ENCODE measurements around the gene GLP1R.

GLP1R gene

GRCh38 chr6:39102071-39102820, 53.7 kb downstream of the GLP1R start:
- DNase-seq (ENCODE audit: insufficient read length, low spot score) (no peak), FAIRE-seq (peak; percentile 48)
- no peak for TF ChIP-seq TAF1 (IDR thresholded peaks at IDR 0.05; ENCODE audit: low read depth, low read length)
- no peak for TF ChIP-seq POLR2A (IDR thresholded peaks at IDR 0.05; ENCODE audit: low read depth, low read length)
- no peak for TF ChIP-seq POLR2AphosphoS5 (IDR thresholded peaks at IDR 0.05; ENCODE audit: low read depth, low read length)

DNA sequence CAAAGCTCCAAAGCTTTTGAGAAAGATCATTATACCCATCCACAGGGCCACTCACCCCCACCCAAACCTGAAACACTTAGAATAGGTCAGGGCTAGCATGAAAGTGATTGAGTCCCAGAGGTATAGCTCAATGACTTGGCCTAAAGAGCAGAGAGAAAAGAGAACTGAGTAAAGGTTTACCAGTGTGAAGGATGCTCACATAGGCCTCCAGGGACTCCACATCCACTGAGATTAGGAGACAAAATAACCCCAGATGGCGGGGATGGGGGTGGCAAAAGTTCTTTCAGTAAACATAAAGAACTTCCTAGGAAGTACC, 54.2 kb downstream of the GLP1R start:
- FAIRE-seq (no peak), DNase-seq (ENCODE audit: insufficient read length, low spot score) (no peak)
- TF ChIP-seq SPI1 (IDR thresholded peaks at IDR 0.05; ENCODE audit: low read depth, low read length) = peak; percentile 36; the same call in 1 of the 2 replicates
- TF ChIP-seq PAX5 (IDR thresholded peaks at IDR 0.05; ENCODE audit: insufficient read depth, low read length, severe bottlenecking) = no peak

DNA sequence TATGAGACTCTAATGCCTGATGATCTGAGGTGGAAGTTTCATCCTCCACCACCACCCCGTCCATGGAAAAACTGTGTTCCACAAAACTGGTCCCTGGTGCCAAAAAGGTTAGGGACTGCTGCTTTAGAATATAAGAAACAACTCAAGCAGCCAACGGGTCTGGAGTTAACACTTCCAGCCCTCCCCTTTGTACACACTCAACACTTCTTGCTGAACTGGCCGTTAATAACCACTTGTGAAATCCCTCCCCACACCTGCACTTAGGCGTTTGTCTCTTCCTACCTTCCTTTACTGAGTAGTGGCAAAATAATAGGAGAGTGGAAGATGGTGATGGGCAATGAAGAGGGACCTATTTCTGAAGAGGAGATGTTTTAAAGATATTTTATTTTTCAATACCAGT, 55.9 kb downstream of the GLP1R start:
- FAIRE-seq = no peak
- no peak for TF ChIP-seq POU2F2 (IDR thresholded peaks at IDR 0.05; ENCODE audit: low read depth, low read length)
- no peak for TF ChIP-seq POLR2AphosphoS5 (IDR thresholded peaks at IDR 0.05; ENCODE audit: low read depth, low read length)
- TF ChIP-seq TAF1 (IDR thresholded peaks at IDR 0.05; ENCODE audit: low read depth, low read length) = no peak
- no peak for TF ChIP-seq SPI1 (IDR thresholded peaks at IDR 0.05; ENCODE audit: low read depth, low read length)
- TF ChIP-seq PAX5 (IDR thresholded peaks at IDR 0.05; ENCODE audit: insufficient read depth, low read length, severe bottlenecking) = no peak
- DNase-seq (ENCODE audit: insufficient read length, low spot score) = no peak

DNA sequence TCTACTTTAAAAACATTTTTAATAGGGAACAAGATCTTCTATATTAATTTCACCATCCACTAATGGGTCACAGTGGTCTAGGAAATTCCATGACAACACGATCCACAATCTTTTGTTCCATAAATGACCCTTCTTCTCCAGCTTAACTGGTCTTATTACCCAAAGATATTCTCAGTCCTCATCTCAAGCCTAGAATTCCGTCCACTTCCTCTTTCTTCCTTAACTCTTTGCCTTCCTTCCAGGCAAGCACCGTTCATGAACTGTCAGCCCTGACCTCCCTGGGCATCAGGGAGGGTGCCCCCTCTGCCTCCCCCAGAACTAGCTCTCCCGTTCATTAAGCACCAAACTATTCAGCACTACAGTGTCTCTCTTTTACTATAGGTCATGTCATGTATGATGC, 58.5 kb downstream of the GLP1R start:
- TF ChIP-seq SPI1 (IDR thresholded peaks at IDR 0.05; ENCODE audit: low read depth, low read length) = peak; percentile 52
- no peak for TF ChIP-seq PAX5 (IDR thresholded peaks at IDR 0.05; ENCODE audit: insufficient read depth, low read length, severe bottlenecking)
- DNase-seq (ENCODE audit: insufficient read length, low spot score) (no peak), FAIRE-seq (no peak)

DNA sequence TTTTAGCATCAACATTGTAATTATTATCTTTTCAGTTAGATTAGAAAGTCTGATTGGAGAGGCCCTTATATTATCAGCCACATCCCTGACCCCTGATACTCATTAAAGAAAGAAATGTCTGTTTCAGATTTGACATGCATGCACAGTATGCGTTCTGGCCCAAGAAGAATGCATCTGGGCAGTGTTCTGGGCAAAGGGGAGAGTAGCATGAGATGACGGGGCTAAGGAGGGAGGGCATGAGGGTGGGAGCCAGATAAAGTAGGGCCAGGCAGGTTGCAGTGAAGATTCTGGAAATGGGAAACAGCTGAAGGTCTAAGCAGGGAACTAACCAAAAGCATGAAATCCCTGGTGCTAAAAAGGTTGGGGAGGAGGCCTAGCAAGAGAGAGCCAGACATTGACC, 59.1 kb downstream of the GLP1R start:
- no peak for FAIRE-seq
- no peak for TF ChIP-seq TAF1 (IDR thresholded peaks at IDR 0.05; ENCODE audit: low read depth, low read length)
- no peak for TF ChIP-seq POLR2A (IDR thresholded peaks at IDR 0.05; ENCODE audit: low read depth, low read length)
- no peak for DNase-seq (ENCODE audit: insufficient read length, low spot score)

DNA sequence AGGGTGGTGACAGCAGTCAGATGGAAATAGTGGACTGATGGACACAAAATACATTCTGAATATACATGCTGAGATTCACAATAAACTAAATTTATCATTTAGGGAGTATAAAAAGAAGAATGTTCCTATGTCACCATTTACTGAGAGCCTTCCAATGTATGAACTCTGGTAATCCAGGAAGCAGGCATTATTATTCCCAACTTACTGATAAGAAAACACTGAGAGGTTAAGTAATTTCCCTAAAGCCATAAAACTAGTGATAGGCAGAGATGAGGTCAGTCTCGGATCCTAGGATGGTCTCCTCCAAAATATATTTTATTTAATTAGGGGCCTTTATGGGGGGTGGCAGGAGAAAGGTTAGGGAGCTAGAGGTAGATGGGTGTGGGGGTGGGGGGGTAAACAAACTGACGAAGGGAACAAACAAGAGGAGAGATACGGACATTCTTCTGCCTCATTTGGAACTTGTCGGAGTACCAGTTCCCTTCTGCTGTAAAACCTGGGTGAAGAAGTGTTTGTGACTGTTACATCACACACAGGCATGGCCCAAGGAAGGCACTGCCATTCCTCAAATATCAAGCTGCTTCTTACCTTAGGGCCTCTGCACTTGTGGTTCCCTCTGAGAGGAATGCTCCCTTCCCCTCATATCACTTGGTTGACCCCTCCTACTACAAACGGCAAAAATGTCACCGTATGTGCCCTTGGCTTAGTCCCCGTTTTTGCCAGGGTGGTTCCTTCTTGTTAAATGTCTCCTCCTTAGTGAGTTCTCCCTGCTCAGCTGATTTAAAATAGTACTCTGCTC, 59.7 kb downstream of the GLP1R start:
- FAIRE-seq = no peak
- TF ChIP-seq SPI1 (IDR thresholded peaks at IDR 0.05; ENCODE audit: low read depth, low read length) (no peak), POLR2A (IDR thresholded peaks at IDR 0.05; ENCODE audit: low read depth, low read length) (no peak), POU2F2 (IDR thresholded peaks at IDR 0.05; ENCODE audit: low read depth, low read length) (no peak), PAX5 (IDR thresholded peaks at IDR 0.05; ENCODE audit: insufficient read depth, low read length, severe bottlenecking) (no peak), POLR2AphosphoS5 (IDR thresholded peaks at IDR 0.05; ENCODE audit: low read depth, low read length) (no peak), TAF1 (IDR thresholded peaks at IDR 0.05; ENCODE audit: low read depth, low read length) (no peak)
- no peak for DNase-seq (ENCODE audit: insufficient read length, low spot score)

- FAIRE-seq = no peak
- no peak for TF ChIP-seq PAX5 (IDR thresholded peaks at IDR 0.05; ENCODE audit: insufficient read depth, low read length, severe bottlenecking)
- no peak for TF ChIP-seq SPI1 (IDR thresholded peaks at IDR 0.05; ENCODE audit: low read depth, low read length)
- no peak for TF ChIP-seq POLR2A (IDR thresholded peaks at IDR 0.05; ENCODE audit: low read depth, low read length)
- TF ChIP-seq POLR2AphosphoS5 (IDR thresholded peaks at IDR 0.05; ENCODE audit: low read depth, low read length) = no peak
- no peak for TF ChIP-seq TAF1 (IDR thresholded peaks at IDR 0.05; ENCODE audit: low read depth, low read length)
- no peak for TF ChIP-seq POU2F2 (IDR thresholded peaks at IDR 0.05; ENCODE audit: low read depth, low read length)
- no peak for DNase-seq (ENCODE audit: insufficient read length, low spot score)
These were observed 62.7 kb downstream of the GLP1R start for GRCh38 chr6:39111280-39111679.

DNA sequence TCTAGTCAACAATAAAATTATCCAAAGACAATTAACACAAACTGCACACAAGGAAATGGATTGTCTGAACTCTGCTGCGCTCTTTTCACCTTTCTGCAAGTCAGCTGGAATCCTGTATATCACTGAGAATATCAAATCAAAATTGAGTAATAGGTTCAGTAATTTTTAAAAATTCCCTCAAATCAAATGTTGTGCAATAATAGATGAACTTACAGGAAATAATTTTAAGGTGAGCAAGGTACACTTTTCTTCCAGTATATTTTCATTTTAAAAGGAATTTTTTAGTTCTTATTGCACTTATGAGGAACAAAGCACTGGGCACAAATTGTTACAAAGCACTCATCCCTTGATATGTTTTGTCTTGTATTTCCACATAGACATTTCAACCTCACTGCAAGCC, 65.2 kb downstream of the GLP1R start:
- DNase-seq (ENCODE audit: insufficient read length, low spot score) (no peak), FAIRE-seq (no peak)
- TF ChIP-seq SPI1 (IDR thresholded peaks at IDR 0.05; ENCODE audit: low read depth, low read length) (no peak), POLR2AphosphoS5 (IDR thresholded peaks at IDR 0.05; ENCODE audit: low read depth, low read length) (no peak), TAF1 (IDR thresholded peaks at IDR 0.05; ENCODE audit: low read depth, low read length) (no peak), PAX5 (IDR thresholded peaks at IDR 0.05; ENCODE audit: insufficient read depth, low read length, severe bottlenecking) (no peak), POLR2A (IDR thresholded peaks at IDR 0.05; ENCODE audit: low read depth, low read length) (no peak), POU2F2 (IDR thresholded peaks at IDR 0.05; ENCODE audit: low read depth, low read length) (no peak)

DNA sequence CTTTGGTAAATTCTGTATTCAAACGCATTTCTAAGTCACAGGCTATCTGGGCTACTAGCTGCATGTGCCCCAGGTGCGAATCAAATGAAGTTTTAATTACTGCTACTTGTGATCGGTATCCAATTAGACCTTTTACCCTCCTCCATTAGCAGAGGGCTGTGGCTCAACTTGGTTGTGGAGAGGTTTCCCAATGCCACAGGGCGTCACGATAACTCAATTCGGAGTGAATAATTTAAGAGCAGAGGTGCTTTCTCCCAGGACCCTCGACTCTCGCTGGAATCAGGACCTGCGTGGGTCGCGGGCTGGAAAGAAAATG, 65.8 kb downstream of the GLP1R start:
- no peak for FAIRE-seq
- TF ChIP-seq TAF1 (IDR thresholded peaks at IDR 0.05; ENCODE audit: low read depth, low read length) = no peak
- no peak for TF ChIP-seq POU2F2 (IDR thresholded peaks at IDR 0.05; ENCODE audit: low read depth, low read length)
- no peak for TF ChIP-seq PAX5 (IDR thresholded peaks at IDR 0.05; ENCODE audit: insufficient read depth, low read length, severe bottlenecking)
- no peak for TF ChIP-seq POLR2AphosphoS5 (IDR thresholded peaks at IDR 0.05; ENCODE audit: low read depth, low read length)
- no peak for TF ChIP-seq SPI1 (IDR thresholded peaks at IDR 0.05; ENCODE audit: low read depth, low read length)
- no peak for TF ChIP-seq POLR2A (IDR thresholded peaks at IDR 0.05; ENCODE audit: low read depth, low read length)
- DNase-seq (ENCODE audit: insufficient read length, low spot score) = no peak

GRCh38 chr6:39114704-39115599, 66.4 kb downstream of the GLP1R start, which contains the start of gene SAYSD1:
TSS of gene SAYSD1 (minus strand) at chr6:39115186. CDS start at chr6:39115089, 97 bp downstream.
- TF ChIP-seq PAX5 (IDR thresholded peaks at IDR 0.05; ENCODE audit: insufficient read depth, low read length, severe bottlenecking) (no peak), POLR2AphosphoS5 (IDR thresholded peaks at IDR 0.05; ENCODE audit: low read depth, low read length) (0 out of 2 replicates have a peak, but pooled peaks have one; percentile 24), TAF1 (IDR thresholded peaks at IDR 0.05; ENCODE audit: low read depth, low read length) (peak; percentile 37; the same call in 1 of the 2 replicates)
- FAIRE-seq (peak; percentile 99), DNase-seq (ENCODE audit: insufficient read length, low spot score) (peak; percentile 84)

Measured in GM12891 (cell line).